HCT116 (cell line): ENCODE measurements around the gene GMEB2. TPM values are rescaled to one million over a fixed set of nuclear protein-coding genes. Genes with fewer than 3 reads are reported as not detected.

Experiments
- ATAC-seq: fragments of 200-7000 bp; cut with Tn5 transposase; 2 replicates; pipeline ENCODE4 v1.9.1; 2020; ENCODE audit warnings: mild to moderate bottlenecking, moderate library complexity
- BruUV-seq: library from RNA; stranded (reverse); fragments of 400-500 nt; replicated peaks from 2 replicates; lab custom pipeline; 2021; lab: Mats Ljungman, UMichigan
- CTCF ChIA-PET: fragments of 300-600 bp; sonication (Branson Sonifier 250); formaldehyde crosslinking; loops from one replicate; lab custom pipeline; 2021; ENCODE audit warnings: antibody characterized with exemption; lab: Charles Lee
- POLR2A ChIA-PET: fragments of 300-600, 350-600 bp; sonication (Branson Sonifier 250); formaldehyde crosslinking; loops from one replicate; lab custom pipeline; 2021; ENCODE audit warnings: antibody characterized with exemption; lab: Charles Lee
- RAD21 ChIA-PET, 2 experiments: fragments of 300-600 bp; sonication (Branson Sonifier 250); formaldehyde crosslinking; loops; one replicate each; lab custom pipeline; 2023; ENCODE audit warnings: low total read pairs in 2 of 2; ENCODE audit not compliant: uncharacterized antibody in 2 of 2, unreplicated experiment in 2 of 2, low non-redundant PET in 1 of 2; lab: Charles Lee
- DNase-seq: peaks from one replicate; pipeline ENCODE4 v3.0.0-alpha.2; 2010; ENCODE audit warnings: low read depth, low spot score
- H2AFZ ChIP-seq: fragments of 200-600 bp; shearing (Covaris generic), sonication (generic); 2 replicates; pipeline ENCODE4 v1.6.1; 2017; ENCODE audit warnings: low read depth, mixed run types, mixed read lengths, antibody characterized with exemption, low read length; ENCODE audit not compliant: poor library complexity, severe bottlenecking
- H3K27ac ChIP-seq: 2 replicates; pipeline ENCODE4 v1.5.1; 2012; ENCODE audit warnings: low read depth, low read length
- H3K27me3 ChIP-seq: fragments of 200-600 bp; sonication (generic); 2 replicates; pipeline ENCODE4 v1.6.1; 2016; ENCODE audit warnings: mixed run types, low read length, mixed read lengths; ENCODE audit not compliant: insufficient read depth
- H3K36me3 ChIP-seq, 2 experiments: fragments of 200-500 bp in 1 of 2; fragments of 200-600 bp in 1 of 2; sonication (Bioruptor generic) in 1 of 2; sonication (generic) in 1 of 2; 2 replicates each; pipeline versions ENCODE4 v1.5.1 to v1.6.1; 2014 to 2016; ENCODE audit warnings: low read length in 2 of 2, inconsistent platforms in 1 of 2, mixed read lengths in 1 of 2, mixed run types in 1 of 2; ENCODE audit not compliant: insufficient read depth in 2 of 2, control insufficient read depth in 1 of 2
- H3K4me1 ChIP-seq, 2 experiments: fragments of 200-600 bp in 1 of 2; sonication (generic) in 1 of 2; 2 replicates each; pipeline versions ENCODE4 v1.5.1 to v1.6.1; 2012 to 2017; ENCODE audit warnings: low read length in 2 of 2, inconsistent platforms in 1 of 2, mild to moderate bottlenecking in 1 of 2, mixed read lengths in 1 of 2, mixed run types in 1 of 2, moderate library complexity in 1 of 2; ENCODE audit not compliant: insufficient read depth in 2 of 2, control insufficient read depth in 1 of 2
- H3K4me2 ChIP-seq: fragments of 200-600 bp; sonication (generic); 2 replicates; pipeline ENCODE4 v1.6.1; 2017; ENCODE audit warnings: mixed run types, low read length, mixed read lengths
- H3K4me3 ChIP-seq, 2 experiments: fragments of 200-600 bp in 1 of 2; sonication (generic) in 1 of 2; replicated peaks in 1 of 2; 2 replicates each; pipeline ENCODE4 v1.5.1; 2011 to 2016; ENCODE audit warnings: low read length in 2 of 2, control low read depth in 1 of 2, low read depth in 1 of 2, mild to moderate bottlenecking in 1 of 2, mixed read lengths in 1 of 2, mixed run types in 1 of 2
- H3K79me2 ChIP-seq: fragments of 200-600 bp; sonication (generic); 2 replicates; pipeline ENCODE4 v1.6.1; 2017; ENCODE audit warnings: mild to moderate bottlenecking, mixed run types, low read length, moderate library complexity, mixed read lengths; ENCODE audit not compliant: insufficient read depth
- H3K9ac ChIP-seq: fragments of 200-600 bp; sonication (generic); 2 replicates; pipeline ENCODE4 v1.6.1; 2016; ENCODE audit warnings: low read length, mixed read lengths
- H3K9me2 ChIP-seq: fragments of 200-600 bp; sonication (generic), shearing (Covaris generic); 2 replicates; pipeline ENCODE4 v1.6.1; 2017; ENCODE audit warnings: mixed run types, mild to moderate bottlenecking, moderate library complexity; ENCODE audit not compliant: insufficient read depth
- H3K9me3 ChIP-seq, 2 experiments: fragments of 200-500 bp in 1 of 2; fragments of 200-600 bp in 1 of 2; sonication (Bioruptor generic) in 1 of 2; sonication (generic) in 1 of 2; 2 replicates each; pipeline ENCODE4 v1.6.1; 2014 to 2017; ENCODE audit warnings: low read length in 2 of 2, mixed read lengths in 2 of 2, inconsistent platforms in 1 of 2, low read depth in 1 of 2, mild to moderate bottlenecking in 1 of 2, mixed run types in 1 of 2, moderate library complexity in 1 of 2; ENCODE audit not compliant: control insufficient read depth in 1 of 2, insufficient read depth in 1 of 2
- H4K20me1 ChIP-seq: fragments of 200-600 bp; sonication (generic), shearing (Covaris generic); 2 replicates; pipeline ENCODE4 v1.6.1; 2017; ENCODE audit warnings: mixed run types, mild to moderate bottlenecking, moderate library complexity; ENCODE audit not compliant: insufficient read depth
- EZH2 ChIP-seq: fragments of 200-600 bp; sonication (generic); IDR thresholded peaks from 2 replicates; pipeline ENCODE4 v1.6.1; 2017; ENCODE audit warnings: antibody characterized with exemption, mixed run types
- JUND ChIP-seq: IDR thresholded peaks from 2 replicates; pipeline ENCODE4 v1.6.1; 2012
- MAX ChIP-seq: IDR thresholded peaks from 2 replicates; pipeline ENCODE4 v1.6.1; 2012
- POLR2AphosphoS5 ChIP-seq: IDR thresholded peaks from 2 replicates; pipeline ENCODE4 v1.6.1; 2011; ENCODE audit warnings: mild to moderate bottlenecking, low read depth, low read length, moderate library complexity
- YY1 ChIP-seq: IDR thresholded peaks from 2 replicates; pipeline ENCODE4 v1.6.1; 2011; ENCODE audit warnings: low read length, low read depth, moderate library complexity, mild to moderate bottlenecking; ENCODE audit not compliant: insufficient replicate concordance; ENCODE audit errors: extremely low read depth
- ZFX ChIP-seq: fragments of 450-650 bp; IDR thresholded peaks from 2 replicates; pipeline ENCODE4 v1.6.1; 2017
- ZNF274 ChIP-seq: fragments of 200-500 bp; sonication (Bioruptor generic); IDR thresholded peaks from 2 replicates; pipeline ENCODE4 v1.6.1; 2014; ENCODE audit warnings: mild to moderate bottlenecking, low read depth, low read length, inconsistent platforms
- intact Hi-C: fragments of 100-400 bp; cut with micrococcal nuclease; formaldehyde crosslinking; loops from 2 replicates; pipeline ENCODE4 v1.10.0; 2022
- total RNA-seq: library from RNA; stranded (reverse); gene quantifications from one replicate; pipeline ENCODE4 v1.2.1, GENCODE V29; 2021; ENCODE audit not compliant: unreplicated experiment
- TF ChIP-seq, protein P1 (sequence below), 3 experiments: fragments of 200-600 bp in 1 of 3; sonication (generic) in 1 of 3; IDR thresholded peaks in 2 of 3; conservative IDR thresholded peaks in 1 of 3; 2 replicates each; pipeline ENCODE4 v1.5.1; 2012 to 2017; ENCODE audit warnings: low read depth in 2 of 3, low read length in 2 of 3, antibody characterized with exemption in 1 of 3, borderline replicate concordance in 1 of 3, control low read depth in 1 of 3, mild to moderate bottlenecking in 1 of 3, mixed read lengths in 1 of 3, mixed run types in 1 of 3, moderate library complexity in 1 of 3; ENCODE audit not compliant: insufficient read depth in 1 of 3

Gene GMEB2
- total RNA-seq, 1 experiment from 2014 or later, result 13.9 TPM

DNA sequence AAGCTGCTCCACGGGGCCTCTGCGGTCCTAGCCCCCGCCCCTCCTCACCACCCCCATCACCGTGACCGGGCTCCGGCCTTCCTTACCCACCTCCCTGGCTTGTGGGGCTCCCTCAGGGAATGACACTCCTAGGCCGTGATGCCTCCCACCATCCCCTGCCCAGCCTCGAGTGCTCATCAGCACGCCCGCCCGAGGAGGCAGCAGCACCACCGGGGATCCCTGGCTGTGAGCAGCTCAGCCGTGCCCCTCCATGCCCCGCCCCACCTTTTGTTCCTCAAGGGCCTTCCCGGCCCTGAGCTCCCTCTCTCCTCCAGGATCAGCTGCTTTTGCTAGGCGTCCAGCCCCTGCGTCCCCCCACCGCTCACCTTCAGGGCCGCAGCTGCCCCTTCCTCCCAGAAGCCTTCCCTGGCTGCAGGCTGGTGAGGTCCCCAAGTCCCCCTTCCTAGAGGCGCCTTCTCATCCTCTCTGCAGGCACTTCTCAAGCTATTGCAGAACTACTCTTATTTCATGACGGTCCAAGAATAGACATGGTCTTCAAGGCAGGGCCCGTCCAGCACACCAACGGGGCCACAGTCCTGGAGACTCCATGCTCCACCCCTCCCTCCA lies 69.9 kb downstream of the GMEB2 start:
- H2AFZ ChIP-seq, result no peak overlapping the region
- H3K36me3 ChIP-seq, result no peaks in the 10 kb centered on the region; a peak in 3 of 4 replicates
- CTCF ChIA-PET, result no interaction called here
- BruUV-seq, result no TSS peak
- intact Hi-C loops, result no loop called here
- POLR2A ChIA-PET, result no interaction called here
- H3K4me1 ChIP-seq, result peaks cover 12 to 20% of the 10 kb centered on the region in 2 experiments
- RAD21 ChIA-PET, result interaction anchor here in 1 of 2 experiments (0.5 kb wide), 1 partner anchor 139 kb away, joined by 4 read pairs; no protein-coding TSS in a partner anchor
- ATAC-seq (no peak), DNase-seq (no peak)
- no peak overlapping the region for H3K4me3 ChIP-seq
- no peak overlapping the region for H3K27ac ChIP-seq
- no peaks in the 10 kb centered on the region for H3K9me2 ChIP-seq
- H3K9me3 ChIP-seq, result no peaks in the 10 kb centered on the region
- no peaks in the 10 kb centered on the region for H4K20me1 ChIP-seq
- no peak overlapping the region for H3K9ac ChIP-seq
- H3K79me2 ChIP-seq, result no peaks in the 10 kb centered on the region
- H3K27me3 ChIP-seq, result no peaks in the 10 kb centered on the region
- no peak overlapping the region for H3K4me2 ChIP-seq
- TF ChIP-seq POLR2AphosphoS5, result 0 out of 2 replicates have a peak, but pooled peaks have one; percentile 19
- TF ChIP-seq, protein P1, sequence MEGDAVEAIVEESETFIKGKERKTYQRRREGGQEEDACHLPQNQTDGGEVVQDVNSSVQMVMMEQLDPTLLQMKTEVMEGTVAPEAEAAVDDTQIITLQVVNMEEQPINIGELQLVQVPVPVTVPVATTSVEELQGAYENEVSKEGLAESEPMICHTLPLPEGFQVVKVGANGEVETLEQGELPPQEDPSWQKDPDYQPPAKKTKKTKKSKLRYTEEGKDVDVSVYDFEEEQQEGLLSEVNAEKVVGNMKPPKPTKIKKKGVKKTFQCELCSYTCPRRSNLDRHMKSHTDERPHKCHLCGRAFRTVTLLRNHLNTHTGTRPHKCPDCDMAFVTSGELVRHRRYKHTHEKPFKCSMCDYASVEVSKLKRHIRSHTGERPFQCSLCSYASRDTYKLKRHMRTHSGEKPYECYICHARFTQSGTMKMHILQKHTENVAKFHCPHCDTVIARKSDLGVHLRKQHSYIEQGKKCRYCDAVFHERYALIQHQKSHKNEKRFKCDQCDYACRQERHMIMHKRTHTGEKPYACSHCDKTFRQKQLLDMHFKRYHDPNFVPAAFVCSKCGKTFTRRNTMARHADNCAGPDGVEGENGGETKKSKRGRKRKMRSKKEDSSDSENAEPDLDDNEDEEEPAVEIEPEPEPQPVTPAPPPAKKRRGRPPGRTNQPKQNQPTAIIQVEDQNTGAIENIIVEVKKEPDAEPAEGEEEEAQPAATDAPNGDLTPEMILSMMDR (IDR thresholded peaks at IDR 0.05 in 2 of 3, conservative IDR thresholded peaks at IDR 0.05 in 1 of 3; ENCODE audit: borderline replicate concordance in 1 of 3, insufficient read depth in 1 of 3, low read depth in 2 of 3, low read length in 2 of 3), result no peak
- no peak for TF ChIP-seq MAX
- no peak for TF ChIP-seq JUND

- H3K79me2 ChIP-seq, result no peaks in the 10 kb centered on the region
- CTCF ChIA-PET, result no interaction called here
- RAD21 ChIA-PET, result interaction anchor here in 1 of 2 experiments (0.7 kb wide), 1 partner anchor 86 kb away, joined by 3 read pairs; no protein-coding TSS in a partner anchor
- no peaks in the 10 kb centered on the region for H3K9me3 ChIP-seq
- no peaks in the 10 kb centered on the region; a peak in 3 of 4 replicates for H3K36me3 ChIP-seq
- ATAC-seq, result no peak
- H3K4me3 ChIP-seq, result no peak overlapping the region
- H2AFZ ChIP-seq, result no peak overlapping the region
- H3K9ac ChIP-seq, result no peak overlapping the region
- H3K9me2 ChIP-seq, result no peaks in the 10 kb centered on the region
- no TSS peak for BruUV-seq
- H3K27me3 ChIP-seq, result no peaks in the 10 kb centered on the region
- POLR2A ChIA-PET, result no interaction called here
- no peak overlapping the region for H3K4me2 ChIP-seq
- no peak for DNase-seq
- peaks cover 12 to 20% of the 10 kb centered on the region in 2 experiments for H3K4me1 ChIP-seq
- no peaks in the 10 kb centered on the region for H4K20me1 ChIP-seq
- intact Hi-C loops, result no loop called here
- H3K27ac ChIP-seq, result no peak overlapping the region
- TF ChIP-seq EZH2 (no peak), ZFX (no peak), YY1 (no peak), ZNF274 (no peak)
- TF ChIP-seq, protein P1 (IDR thresholded peaks at IDR 0.05 in 2 of 3, conservative IDR thresholded peaks at IDR 0.05 in 1 of 3; ENCODE audit: borderline replicate concordance in 1 of 3, insufficient read depth in 1 of 3, low read depth in 2 of 3, low read length in 2 of 3), result no peak
Measured at GRCh38 chr20:63555661-63556381, 71.1 kb downstream of the GMEB2 start.
